ENCODE results near the gene INTS1. TPM values are rescaled to one million over a fixed set of nuclear protein-coding genes. Genes with fewer than 3 reads are reported as not detected.

INTS1 gene
- total and polyA plus RNA-seq, 10 of the 15 experiments (the other 5 are each of a cell fraction or from before 2014, with no cell fraction given), result 0.52 to 89.0 (median 15.1) TPM

DNA sequence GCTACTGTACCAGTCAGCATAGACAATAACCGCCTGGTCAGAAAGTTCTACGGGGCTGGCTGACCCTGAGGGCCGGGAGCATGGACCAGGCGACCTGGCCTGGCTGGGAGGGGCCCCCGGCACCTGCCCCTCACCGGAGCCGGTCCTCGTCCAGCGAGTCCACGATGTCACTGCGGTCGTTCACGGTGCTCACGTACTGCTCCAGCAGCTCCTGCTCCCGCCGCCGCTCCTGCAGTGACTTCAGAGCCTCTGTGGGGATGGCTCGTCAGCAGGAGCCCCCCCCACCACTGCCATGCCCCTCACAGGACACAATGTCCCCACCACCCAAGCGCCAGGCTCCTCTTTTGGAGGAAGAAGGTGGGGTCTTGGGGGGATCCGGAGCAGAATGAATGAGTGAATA is 67.6 kb downstream of the INTS1 start (continued):
- TF ChIP-seq ZZZ3 (IDR thresholded peaks at IDR 0.05; ENCODE audit: control insufficient read depth, insufficient read length, low read depth) (no peak), TBL1XR1 (IDR thresholded peaks at IDR 0.05; ENCODE audit: low read depth, low read length) (no peak)
- TF ChIP-seq, protein P1, sequence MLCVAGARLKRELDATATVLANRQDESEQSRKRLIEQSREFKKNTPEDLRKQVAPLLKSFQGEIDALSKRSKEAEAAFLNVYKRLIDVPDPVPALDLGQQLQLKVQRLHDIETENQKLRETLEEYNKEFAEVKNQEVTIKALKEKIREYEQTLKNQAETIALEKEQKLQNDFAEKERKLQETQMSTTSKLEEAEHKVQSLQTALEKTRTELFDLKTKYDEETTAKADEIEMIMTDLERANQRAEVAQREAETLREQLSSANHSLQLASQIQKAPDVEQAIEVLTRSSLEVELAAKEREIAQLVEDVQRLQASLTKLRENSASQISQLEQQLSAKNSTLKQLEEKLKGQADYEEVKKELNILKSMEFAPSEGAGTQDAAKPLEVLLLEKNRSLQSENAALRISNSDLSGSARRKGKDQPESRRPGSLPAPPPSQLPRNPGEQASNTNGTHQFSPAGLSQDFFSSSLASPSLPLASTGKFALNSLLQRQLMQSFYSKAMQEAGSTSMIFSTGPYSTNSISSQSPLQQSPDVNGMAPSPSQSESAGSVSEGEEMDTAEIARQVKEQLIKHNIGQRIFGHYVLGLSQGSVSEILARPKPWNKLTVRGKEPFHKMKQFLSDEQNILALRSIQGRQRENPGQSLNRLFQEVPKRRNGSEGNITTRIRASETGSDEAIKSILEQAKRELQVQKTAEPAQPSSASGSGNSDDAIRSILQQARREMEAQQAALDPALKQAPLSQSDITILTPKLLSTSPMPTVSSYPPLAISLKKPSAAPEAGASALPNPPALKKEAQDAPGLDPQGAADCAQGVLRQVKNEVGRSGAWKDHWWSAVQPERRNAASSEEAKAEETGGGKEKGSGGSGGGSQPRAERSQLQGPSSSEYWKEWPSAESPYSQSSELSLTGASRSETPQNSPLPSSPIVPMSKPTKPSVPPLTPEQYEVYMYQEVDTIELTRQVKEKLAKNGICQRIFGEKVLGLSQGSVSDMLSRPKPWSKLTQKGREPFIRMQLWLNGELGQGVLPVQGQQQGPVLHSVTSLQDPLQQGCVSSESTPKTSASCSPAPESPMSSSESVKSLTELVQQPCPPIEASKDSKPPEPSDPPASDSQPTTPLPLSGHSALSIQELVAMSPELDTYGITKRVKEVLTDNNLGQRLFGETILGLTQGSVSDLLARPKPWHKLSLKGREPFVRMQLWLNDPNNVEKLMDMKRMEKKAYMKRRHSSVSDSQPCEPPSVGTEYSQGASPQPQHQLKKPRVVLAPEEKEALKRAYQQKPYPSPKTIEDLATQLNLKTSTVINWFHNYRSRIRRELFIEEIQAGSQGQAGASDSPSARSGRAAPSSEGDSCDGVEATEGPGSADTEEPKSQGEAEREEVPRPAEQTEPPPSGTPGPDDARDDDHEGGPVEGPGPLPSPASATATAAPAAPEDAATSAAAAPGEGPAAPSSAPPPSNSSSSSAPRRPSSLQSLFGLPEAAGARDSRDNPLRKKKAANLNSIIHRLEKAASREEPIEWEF (IDR thresholded peaks at IDR 0.05; ENCODE audit: insufficient replicate concordance, low read depth, low read length), result no peak
- TF ChIP-seq, protein P2, sequence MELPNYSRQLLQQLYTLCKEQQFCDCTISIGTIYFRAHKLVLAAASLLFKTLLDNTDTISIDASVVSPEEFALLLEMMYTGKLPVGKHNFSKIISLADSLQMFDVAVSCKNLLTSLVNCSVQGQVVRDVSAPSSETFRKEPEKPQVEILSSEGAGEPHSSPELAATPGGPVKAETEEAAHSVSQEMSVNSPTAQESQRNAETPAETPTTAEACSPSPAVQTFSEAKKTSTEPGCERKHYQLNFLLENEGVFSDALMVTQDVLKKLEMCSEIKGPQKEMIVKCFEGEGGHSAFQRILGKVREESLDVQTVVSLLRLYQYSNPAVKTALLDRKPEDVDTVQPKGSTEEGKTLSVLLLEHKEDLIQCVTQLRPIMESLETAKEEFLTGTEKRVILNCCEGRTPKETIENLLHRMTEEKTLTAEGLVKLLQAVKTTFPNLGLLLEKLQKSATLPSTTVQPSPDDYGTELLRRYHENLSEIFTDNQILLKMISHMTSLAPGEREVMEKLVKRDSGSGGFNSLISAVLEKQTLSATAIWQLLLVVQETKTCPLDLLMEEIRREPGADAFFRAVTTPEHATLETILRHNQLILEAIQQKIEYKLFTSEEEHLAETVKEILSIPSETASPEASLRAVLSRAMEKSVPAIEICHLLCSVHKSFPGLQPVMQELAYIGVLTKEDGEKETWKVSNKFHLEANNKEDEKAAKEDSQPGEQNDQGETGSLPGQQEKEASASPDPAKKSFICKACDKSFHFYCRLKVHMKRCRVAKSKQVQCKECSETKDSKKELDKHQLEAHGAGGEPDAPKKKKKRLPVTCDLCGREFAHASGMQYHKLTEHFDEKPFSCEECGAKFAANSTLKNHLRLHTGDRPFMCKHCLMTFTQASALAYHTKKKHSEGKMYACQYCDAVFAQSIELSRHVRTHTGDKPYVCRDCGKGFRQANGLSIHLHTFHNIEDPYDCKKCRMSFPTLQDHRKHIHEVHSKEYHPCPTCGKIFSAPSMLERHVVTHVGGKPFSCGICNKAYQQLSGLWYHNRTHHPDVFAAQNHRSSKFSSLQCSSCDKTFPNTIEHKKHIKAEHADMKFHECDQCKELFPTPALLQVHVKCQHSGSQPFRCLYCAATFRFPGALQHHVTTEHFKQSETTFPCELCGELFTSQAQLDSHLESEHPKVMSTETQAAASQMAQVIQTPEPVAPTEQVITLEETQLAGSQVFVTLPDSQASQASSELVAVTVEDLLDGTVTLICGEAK (IDR thresholded peaks at IDR 0.05; ENCODE audit: borderline replicate concordance), result no peak
- TF ChIP-seq, protein P3, sequence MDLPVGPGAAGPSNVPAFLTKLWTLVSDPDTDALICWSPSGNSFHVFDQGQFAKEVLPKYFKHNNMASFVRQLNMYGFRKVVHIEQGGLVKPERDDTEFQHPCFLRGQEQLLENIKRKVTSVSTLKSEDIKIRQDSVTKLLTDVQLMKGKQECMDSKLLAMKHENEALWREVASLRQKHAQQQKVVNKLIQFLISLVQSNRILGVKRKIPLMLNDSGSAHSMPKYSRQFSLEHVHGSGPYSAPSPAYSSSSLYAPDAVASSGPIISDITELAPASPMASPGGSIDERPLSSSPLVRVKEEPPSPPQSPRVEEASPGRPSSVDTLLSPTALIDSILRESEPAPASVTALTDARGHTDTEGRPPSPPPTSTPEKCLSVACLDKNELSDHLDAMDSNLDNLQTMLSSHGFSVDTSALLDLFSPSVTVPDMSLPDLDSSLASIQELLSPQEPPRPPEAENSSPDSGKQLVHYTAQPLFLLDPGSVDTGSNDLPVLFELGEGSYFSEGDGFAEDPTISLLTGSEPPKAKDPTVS (IDR thresholded peaks at IDR 0.05; ENCODE audit: low read depth, low read length), result no peak
- TF ChIP-seq, protein P4, sequence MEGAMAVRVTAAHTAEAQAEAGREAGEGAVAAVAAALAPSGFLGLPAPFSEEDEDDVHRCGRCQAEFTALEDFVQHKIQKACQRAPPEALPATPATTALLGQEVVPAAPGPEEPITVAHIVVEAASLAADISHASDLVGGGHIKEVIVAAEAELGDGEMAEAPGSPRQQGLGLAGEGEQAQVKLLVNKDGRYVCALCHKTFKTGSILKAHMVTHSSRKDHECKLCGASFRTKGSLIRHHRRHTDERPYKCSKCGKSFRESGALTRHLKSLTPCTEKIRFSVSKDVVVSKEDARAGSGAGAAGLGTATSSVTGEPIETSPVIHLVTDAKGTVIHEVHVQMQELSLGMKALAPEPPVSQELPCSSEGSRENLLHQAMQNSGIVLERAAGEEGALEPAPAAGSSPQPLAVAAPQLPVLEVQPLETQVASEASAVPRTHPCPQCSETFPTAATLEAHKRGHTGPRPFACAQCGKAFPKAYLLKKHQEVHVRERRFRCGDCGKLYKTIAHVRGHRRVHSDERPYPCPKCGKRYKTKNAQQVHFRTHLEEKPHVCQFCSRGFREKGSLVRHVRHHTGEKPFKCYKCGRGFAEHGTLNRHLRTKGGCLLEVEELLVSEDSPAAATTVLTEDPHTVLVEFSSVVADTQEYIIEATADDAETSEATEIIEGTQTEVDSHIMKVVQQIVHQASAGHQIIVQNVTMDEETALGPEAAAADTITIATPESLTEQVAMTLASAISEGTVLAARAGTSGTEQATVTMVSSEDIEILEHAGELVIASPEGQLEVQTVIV (IDR thresholded peaks at IDR 0.05; ENCODE audit: borderline replicate concordance, partially characterized antibody), result no peak

All from GM12878 (cell line).